ENCODE results near the gene S100A8.

The S100A8 gene

GRCh38 chr1:153393926-153394325 lies 3.1 kb upstream of the S100A8 start:
- DNase-seq (ENCODE audit: low read depth in 3 of 3, low spot score in 1 of 3), result no peak

GRCh38 chr1:153392822-153393221 lies 1.9 kb upstream of the S100A8 start:
- no peak for DNase-seq (ENCODE audit: low read depth in 3 of 3, low spot score in 1 of 3)

DNA sequence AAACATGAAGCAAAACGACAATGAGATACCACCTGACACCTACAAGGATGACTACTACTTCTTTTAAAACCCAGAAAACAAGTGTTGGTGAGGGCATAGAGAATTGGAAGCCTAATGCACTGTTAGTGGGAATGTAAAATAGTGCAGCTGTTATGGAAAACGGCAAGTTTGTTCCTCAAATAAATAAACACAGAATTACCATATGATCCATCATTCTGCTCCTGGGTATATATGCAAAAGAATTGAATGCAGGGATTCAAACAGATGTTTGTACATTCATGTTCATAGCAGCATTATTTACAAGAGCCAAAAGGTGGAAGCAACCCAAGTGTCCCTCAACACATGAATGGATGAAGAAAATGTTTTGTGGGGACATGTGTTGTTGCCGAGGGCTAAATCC lies 1.4 kb upstream of the S100A8 start:
- no peak for DNase-seq (ENCODE audit: low read depth in 3 of 3, low spot score in 1 of 3)

DNA sequence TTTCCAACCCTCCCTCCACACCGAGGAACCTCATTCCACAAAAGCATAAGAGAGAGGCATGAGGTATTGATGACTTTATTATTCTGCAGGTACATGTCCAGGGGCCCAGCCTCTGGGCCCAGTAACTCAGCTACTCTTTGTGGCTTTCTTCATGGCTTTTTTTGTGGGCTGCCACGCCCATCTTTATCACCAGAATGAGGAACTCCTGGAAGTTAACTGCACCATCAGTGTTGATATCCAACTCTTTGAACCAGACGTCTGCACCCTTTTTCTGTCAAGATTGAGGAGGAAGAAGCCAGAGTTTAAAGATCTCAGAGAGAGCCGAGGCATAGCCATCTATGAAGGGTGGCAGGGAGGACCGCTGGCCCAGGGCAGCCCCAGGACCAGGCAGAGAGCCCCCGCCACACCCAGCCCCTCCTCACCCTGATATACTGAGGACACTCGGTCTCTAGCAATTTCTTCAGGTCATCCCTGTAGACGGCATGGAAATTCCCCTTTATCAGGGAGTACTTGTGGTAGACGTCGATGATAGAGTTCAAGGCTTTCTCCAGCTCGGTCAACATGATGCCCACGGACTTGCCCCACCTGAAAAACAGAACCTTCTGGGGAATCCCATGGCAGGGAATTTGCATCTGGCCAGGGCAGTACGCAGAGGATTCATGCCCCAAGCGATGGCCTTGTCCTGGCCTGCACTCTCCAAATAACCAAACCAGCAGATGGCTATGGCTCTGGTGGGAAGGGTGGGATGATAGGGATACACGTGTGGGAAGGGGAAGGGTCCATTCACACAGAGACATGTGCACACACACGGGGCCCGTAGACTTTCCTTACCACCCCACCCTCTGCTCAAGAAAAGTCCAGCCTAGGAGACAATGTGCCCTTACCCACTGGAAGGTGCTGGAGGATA lies 647 bp downstream of the S100A8 start:
- DNase-seq (ENCODE audit: low read depth in 3 of 3, low spot score in 1 of 3), result no peak

DNA sequence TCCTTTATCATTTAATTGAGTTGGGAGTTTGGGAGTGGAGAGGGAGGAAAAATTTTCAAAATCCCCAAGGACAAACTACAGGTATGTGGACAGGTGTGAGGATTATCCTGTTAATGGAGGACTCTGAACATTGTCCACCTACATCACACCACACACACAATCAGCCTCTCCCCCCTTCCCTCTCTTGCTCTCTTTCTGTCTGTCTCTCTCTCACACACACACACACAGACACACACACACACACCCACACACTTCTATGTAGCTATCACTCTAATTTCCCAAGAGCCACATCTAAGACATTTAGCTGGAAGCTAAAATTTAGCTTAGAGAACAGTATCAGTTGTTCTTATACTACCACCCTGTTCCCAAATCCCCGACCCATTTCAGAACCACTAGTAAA lies 1.5 kb downstream of the S100A8 start:
- DNase-seq (ENCODE audit: low read depth in 3 of 3, low spot score in 1 of 3), result no peak

DNA sequence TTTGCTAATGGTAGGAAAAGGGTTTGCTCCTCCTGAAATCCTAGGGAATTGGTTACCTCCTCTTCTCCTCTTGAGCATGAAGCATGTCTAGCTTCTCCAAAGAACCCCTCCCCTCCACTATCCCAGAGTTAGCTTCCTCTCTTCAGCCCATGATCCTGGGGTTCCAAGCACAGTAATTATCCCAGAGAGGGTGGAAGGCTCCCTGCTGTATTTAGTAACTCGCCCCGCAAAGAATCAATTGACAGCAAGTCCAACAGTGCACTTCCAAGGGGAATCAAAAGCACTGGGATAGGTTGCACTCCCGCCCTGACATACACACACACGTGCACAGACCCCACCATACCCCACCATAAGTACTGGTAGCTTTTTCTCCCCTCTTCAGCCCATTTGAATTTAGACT lies 3.1 kb downstream of the S100A8 start:
- no peak for DNase-seq (ENCODE audit: low read depth in 3 of 3, low spot score in 1 of 3)

DNA sequence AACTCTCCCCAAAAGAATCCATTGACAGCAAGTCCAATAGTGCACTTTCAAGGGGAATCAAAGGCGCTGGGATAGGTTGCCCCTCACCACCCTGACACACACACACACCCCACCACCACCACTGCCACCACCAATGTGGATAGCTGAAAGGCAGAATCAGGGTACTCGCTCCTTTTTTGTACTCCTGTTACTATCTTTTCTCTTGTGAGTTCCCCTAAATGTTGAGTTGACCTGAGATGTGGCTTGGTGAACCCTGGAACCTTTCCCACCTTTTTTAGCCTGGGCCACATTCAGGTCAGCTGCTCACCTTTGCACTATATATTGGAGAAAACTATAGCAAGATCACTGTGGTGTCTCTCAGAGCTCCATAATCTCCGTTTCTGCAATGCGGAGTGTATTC lies 3.9 kb downstream of the S100A8 start:
- DNase-seq (ENCODE audit: low read depth in 3 of 3, low spot score in 1 of 3), result no peak

GRCh38 chr1:153386500-153386901 lies 4.4 kb downstream of the S100A8 start:
- DNase-seq (ENCODE audit: low read depth in 3 of 3, low spot score in 1 of 3), result no peak

GRCh38 chr1:153384958-153385580 lies 5.8 kb downstream of the S100A8 start:
- no peak for DNase-seq (ENCODE audit: low read depth in 3 of 3, low spot score in 1 of 3)

DNA sequence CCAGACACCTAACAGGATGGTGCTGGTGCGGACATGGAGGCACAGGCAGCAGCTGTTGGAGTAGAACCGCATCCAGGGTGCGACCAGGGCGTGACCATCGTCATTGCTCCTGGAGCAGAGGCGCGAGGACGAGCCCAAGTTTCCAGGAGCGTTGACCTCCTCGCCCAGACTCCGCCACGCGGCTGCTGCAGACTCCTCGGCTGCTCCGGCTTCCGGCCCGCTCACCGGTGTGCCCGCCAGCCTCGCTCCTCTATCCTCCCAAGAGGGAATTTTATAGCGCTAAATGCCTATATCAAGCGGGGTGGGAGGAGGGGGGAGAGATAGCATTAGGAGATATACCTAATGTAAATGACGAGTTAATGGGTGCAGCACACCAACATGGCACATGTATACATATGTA lies 10.2 kb downstream of the S100A8 start:
- no peak for DNase-seq (ENCODE audit: low read depth in 3 of 3, low spot score in 1 of 3)

DNA sequence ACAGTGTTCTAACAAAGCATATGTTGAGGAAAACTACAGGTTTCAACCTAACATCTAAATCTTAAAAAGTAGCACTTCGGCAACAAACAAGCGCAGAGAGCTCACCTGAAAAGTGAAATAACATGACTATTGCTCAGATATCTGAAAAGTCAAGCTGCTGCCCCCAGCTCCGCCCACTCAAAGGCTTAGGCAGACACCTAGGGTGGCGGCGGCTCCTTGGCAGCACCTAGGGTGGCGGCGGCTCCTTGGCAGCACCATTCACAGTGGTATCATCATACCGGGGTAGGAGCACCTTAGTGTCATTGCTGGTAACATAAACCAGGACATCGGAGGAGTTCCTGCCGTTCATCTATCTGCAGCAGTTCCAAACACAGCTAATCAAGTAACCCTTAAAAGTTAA lies 11.3 kb downstream of the S100A8 start:
- no peak for DNase-seq (ENCODE audit: low read depth in 3 of 3, low spot score in 1 of 3)

DNA sequence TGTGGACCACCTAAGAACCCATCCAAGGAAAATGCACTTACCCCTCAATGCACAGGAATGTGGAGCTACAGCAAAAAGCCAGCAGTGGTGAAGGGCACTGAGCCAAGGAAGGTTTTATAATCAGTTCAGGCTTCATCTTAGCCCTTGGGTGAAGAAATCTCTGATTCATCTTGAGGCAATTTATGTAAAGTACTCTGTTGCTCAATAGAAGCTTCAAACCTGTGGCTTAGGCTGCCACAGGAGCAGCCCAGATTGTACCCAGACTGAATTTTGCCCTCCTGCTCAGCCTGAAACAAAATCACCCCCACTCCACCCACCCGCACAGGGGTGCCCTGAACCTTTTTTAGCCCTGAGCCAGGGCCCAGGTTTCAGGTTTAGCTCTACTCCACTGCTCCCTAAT lies 15.4 kb downstream of the S100A8 start, which contains the start of gene S100A12:
TSS of gene S100A12 (minus strand) at position 111 of the 400 bp plus-strand sequence. CDS start 1,029 bp downstream, outside the sequence.
- DNase-seq (ENCODE audit: low read depth in 3 of 3, low spot score in 1 of 3), result no peak

GRCh38 chr1:153374071-153374470 lies 16.8 kb downstream of the S100A8 start:
- no peak for DNase-seq (ENCODE audit: low read depth in 3 of 3, low spot score in 1 of 3)

- no peak for DNase-seq (ENCODE audit: low read depth in 3 of 3, low spot score in 1 of 3)
Measured at GRCh38 chr1:153372571-153372970, 18.3 kb downstream of the S100A8 start.

- no peak for DNase-seq (ENCODE audit: low read depth in 3 of 3, low spot score in 1 of 3)
Measured at GRCh38 chr1:153371231-153371630, 19.6 kb downstream of the S100A8 start.

- no peak for DNase-seq (ENCODE audit: low read depth in 3 of 3, low spot score in 1 of 3)
Measured at GRCh38 chr1:153370146-153370545, 20.7 kb downstream of the S100A8 start.

- DNase-seq (ENCODE audit: low read depth in 3 of 3, low spot score in 1 of 3), result no peak
Measured at GRCh38 chr1:153368495-153368894, 22.4 kb downstream of the S100A8 start.

DNA sequence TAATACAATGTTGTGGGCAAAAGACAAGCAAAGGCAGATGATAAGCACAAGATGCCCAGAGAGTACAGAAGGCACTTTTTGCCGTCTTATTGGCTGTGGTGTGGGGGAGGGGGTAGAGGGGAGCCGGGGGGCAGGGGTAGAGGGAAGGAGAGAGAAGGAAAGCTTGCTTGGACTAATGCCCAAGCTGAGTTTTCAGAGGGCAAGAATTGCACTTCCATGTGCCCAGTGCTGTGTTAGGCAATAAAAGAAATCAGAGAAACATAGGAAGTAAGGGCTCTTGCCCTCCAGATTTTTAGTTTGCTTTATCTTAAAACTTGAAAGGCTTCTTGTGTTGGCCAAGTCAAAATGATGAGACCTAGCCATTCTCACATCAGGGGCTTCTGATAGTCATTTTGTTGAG lies 23.8 kb downstream of the S100A8 start:
- no peak for DNase-seq (ENCODE audit: low read depth in 3 of 3, low spot score in 1 of 3)

DNA sequence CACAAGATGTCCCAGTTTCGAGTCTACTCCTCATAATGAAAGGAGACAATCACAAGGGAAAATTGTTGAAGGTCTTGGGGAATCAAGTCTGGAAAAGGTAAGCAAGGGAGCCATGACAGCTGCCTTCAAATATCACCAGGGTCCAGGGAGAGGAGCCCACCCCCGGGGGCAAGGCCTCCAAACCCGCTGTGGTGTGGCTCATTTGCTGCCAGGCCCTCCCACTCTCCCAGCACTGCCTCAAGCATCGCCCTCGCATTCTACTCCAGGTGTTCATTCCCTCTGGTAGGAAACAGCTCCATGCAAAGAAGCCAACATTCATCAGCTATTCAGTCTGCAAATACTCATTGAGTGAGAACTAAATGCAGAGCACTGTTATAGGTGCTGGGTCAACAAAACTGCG lies 24.6 kb downstream of the S100A8 start:
- no peak for DNase-seq (ENCODE audit: low read depth in 3 of 3, low spot score in 1 of 3)

DNA sequence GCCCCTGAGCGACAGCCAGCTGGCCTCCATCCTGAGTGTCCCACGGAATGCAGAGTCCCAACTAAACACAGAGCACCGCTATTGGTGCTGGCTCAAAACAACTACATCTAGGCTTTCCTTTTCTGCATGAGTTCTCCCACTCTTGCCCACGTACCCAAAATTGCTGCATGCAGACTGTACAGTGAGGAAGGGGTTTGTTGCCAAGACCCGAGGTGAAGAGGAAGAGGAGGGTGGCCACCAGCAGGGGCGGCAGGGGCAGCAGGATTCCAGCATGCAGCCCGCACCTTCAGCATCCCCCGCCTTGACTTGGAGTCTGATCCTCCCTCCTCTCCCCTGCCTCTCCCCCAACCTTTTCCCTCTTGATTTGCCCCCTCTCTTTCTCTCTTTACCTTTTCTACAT lies 25.2 kb downstream of the S100A8 start:
- DNase-seq (ENCODE audit: low read depth in 3 of 3, low spot score in 1 of 3), result no peak

- DNase-seq (ENCODE audit: low read depth in 3 of 3, low spot score in 1 of 3), result no peak
Measured at GRCh38 chr1:153364766-153365666, 25.9 kb downstream of the S100A8 start.

DNA sequence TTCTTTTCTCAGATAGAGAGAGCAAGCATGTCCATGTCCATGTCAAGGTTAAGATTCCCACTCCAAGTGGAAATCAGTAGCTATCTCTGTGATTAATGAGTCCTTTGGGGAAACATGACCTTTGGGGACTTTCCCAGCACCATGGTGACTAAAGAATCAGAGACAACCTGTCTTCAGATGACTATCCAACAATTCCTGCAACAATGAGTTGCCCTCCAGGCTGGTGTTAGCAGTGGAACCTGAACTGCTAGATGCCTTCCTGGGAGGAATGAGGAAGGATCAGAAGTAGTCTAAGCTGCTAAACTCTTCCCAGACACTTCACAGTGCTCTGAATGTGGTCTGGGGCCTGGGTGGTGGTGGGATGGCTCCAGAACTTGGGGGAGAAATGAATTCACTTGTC lies 26.7 kb downstream of the S100A8 start:
- no peak for DNase-seq (ENCODE audit: low read depth in 3 of 3, low spot score in 1 of 3)
